Esophagus muscularis mucosa (tissue), 3 donors: ENCODE data around the gene FBXW2.

Experiments
- POLR2A ChIP-seq: fragments of 450-650 bp; IDR thresholded peaks from one replicate; pipeline ENCODE4 v1.6.1; 2017; ENCODE audit warnings: antibody characterized with exemption, moderate library complexity, mild to moderate bottlenecking, low read depth
- TF ChIP-seq, protein P1 (sequence below), 3 experiments: fragments of 200-600 bp in 2 of 3; fragments of 450-650 bp in 1 of 3; sonication (generic) in 2 of 3; IDR thresholded peaks; one replicate each; pipeline ENCODE4 v1.5.1; 2017 to 2019; ENCODE audit warnings: antibody characterized with exemption in 3 of 3, mild to moderate bottlenecking in 2 of 3, moderate library complexity in 1 of 3

DNA sequence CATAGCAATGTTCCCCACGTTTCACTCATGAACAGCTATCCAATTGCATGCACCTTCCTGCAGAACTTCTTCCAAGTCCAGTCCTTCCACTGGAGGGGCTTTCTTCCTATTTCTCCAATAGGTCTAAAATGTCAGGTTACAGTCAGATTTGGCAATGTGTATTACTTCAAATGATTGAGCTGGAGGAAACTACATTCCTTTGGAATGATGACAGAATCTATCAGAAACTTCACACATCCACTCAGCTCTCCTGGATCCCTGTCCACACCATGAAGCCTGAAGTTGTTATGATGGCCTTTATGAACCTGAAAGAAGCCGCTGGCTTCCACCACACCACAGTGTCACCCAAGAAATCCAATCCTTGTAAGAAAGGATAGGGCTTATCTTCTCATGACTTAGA, 32.2 kb downstream of the FBXW2 start:
- TF ChIP-seq, protein P1, sequence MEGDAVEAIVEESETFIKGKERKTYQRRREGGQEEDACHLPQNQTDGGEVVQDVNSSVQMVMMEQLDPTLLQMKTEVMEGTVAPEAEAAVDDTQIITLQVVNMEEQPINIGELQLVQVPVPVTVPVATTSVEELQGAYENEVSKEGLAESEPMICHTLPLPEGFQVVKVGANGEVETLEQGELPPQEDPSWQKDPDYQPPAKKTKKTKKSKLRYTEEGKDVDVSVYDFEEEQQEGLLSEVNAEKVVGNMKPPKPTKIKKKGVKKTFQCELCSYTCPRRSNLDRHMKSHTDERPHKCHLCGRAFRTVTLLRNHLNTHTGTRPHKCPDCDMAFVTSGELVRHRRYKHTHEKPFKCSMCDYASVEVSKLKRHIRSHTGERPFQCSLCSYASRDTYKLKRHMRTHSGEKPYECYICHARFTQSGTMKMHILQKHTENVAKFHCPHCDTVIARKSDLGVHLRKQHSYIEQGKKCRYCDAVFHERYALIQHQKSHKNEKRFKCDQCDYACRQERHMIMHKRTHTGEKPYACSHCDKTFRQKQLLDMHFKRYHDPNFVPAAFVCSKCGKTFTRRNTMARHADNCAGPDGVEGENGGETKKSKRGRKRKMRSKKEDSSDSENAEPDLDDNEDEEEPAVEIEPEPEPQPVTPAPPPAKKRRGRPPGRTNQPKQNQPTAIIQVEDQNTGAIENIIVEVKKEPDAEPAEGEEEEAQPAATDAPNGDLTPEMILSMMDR (IDR thresholded peaks at IDR 0.05) = no peak
- no peak for TF ChIP-seq POLR2A
